SK-N-SH (cell line): ENCODE data around the gene PCDHGA2. TPM values are rescaled to one million over a fixed set of nuclear protein-coding genes. Genes with fewer than 3 reads are reported as not detected.
A peak's percentile ranks its signal among the peaks of the same experiment; 100 is the strongest.
"Not testable (repeated sequence)": the region's sequence is repeated elsewhere in the genome, so short reads cannot be mapped to it uniquely, and the experiment has no call there.

Experiments used
- CTCF ChIA-PET: fragments of 300-600, 350-600 bp; formaldehyde crosslinking; extraction: SDS; loops from one replicate; lab custom pipeline; 2021; lab: Yijun Ruan, JAX
- POLR2A ChIA-PET: fragments of 350-600 bp; sonication (Branson Sonifier 250); formaldehyde crosslinking; extraction: SDS; loops from one replicate; lab custom pipeline; 2020; ENCODE audit warnings: antibody characterized with exemption, inconsistent platforms; lab: Yijun Ruan, JAX
- DNase-seq: peaks from one replicate; pipeline ENCODE4 v3.0.0; 2012
- H2AFZ ChIP-seq: fragments of 200-600 bp; sonication (generic); 2 replicates; pipeline ENCODE4 v1.8.1; 2016; ENCODE audit warnings: antibody characterized with exemption, mild to moderate bottlenecking, low read depth
- H3F3A ChIP-seq: fragments of 200-600 bp; sonication (generic); replicated peaks from 2 replicates; pipeline ENCODE3; 2016; ENCODE audit warnings: antibody characterized with exemption, mild to moderate bottlenecking; ENCODE audit not compliant: insufficient read depth
- H3K27ac ChIP-seq, 2 experiments: fragments of 200-500 bp in 1 of 2; fragments of 200-600 bp in 1 of 2; sonication (Bioruptor generic) in 1 of 2; sonication (generic), shearing (Covaris generic) in 1 of 2; 2 replicates each; pipeline versions ENCODE4 v1.5.1 to v1.6.1; 2014 to 2016; ENCODE audit warnings: low read depth in 2 of 2, inconsistent platforms in 1 of 2, low read length in 1 of 2, mild to moderate bottlenecking in 1 of 2, mixed read lengths in 1 of 2
- H3K27me3 ChIP-seq: fragments of 200-600 bp; sonication (generic), shearing (Covaris generic); 2 replicates; pipeline ENCODE4 v1.6.1; 2016; ENCODE audit warnings: mixed run types; ENCODE audit not compliant: insufficient read depth
- H3K36me3 ChIP-seq, 2 experiments: fragments of 200-500 bp in 1 of 2; fragments of 200-600 bp in 1 of 2; sonication (Bioruptor generic) in 1 of 2; sonication (generic) in 1 of 2; replicated peaks in 1 of 2; 2 replicates each; pipeline versions ENCODE3 to v1.5.1; 2014 to 2016; ENCODE audit warnings: low read length in 1 of 2, mild to moderate bottlenecking in 1 of 2; ENCODE audit not compliant: insufficient read depth in 2 of 2, control insufficient read depth in 1 of 2
- H3K4me1 ChIP-seq, 2 experiments: fragments of 200-500 bp in 1 of 2; fragments of 200-600 bp in 1 of 2; sonication (Bioruptor generic) in 1 of 2; sonication (generic), shearing (Covaris generic) in 1 of 2; 2 replicates each; pipeline versions ENCODE4 v1.5.1 to v1.6.1; 2014 to 2016; ENCODE audit warnings: low read depth in 1 of 2, low read length in 1 of 2, mixed run types in 1 of 2; ENCODE audit not compliant: insufficient read depth in 2 of 2, control insufficient read depth in 1 of 2
- H3K4me2 ChIP-seq: fragments of 200-600 bp; sonication (generic), shearing (Covaris generic); 2 replicates; pipeline ENCODE4 v1.6.1; 2017; ENCODE audit warnings: mixed run types
- H3K4me3 ChIP-seq, 2 experiments: fragments of 200-500 bp in 1 of 2; fragments of 200-600 bp in 1 of 2; sonication (Bioruptor generic) in 1 of 2; sonication (generic), shearing (Covaris generic) in 1 of 2; 2 replicates each; pipeline versions ENCODE4 v1.5.1 to v1.8.1; 2014 to 2016; ENCODE audit warnings: low read depth in 2 of 2, inconsistent platforms in 1 of 2, low read length in 1 of 2, mild to moderate bottlenecking in 1 of 2, mixed read lengths in 1 of 2, moderate library complexity in 1 of 2
- H3K79me2 ChIP-seq: fragments of 200-600 bp; sonication (generic); 2 replicates; pipeline ENCODE4 v1.8.1; 2017; ENCODE audit warnings: mild to moderate bottlenecking; ENCODE audit not compliant: insufficient read depth
- H3K9ac ChIP-seq: fragments of 200-600 bp; sonication (generic); 2 replicates; pipeline ENCODE4 v1.6.1; 2017; ENCODE audit warnings: mixed run types
- H3K9me2 ChIP-seq: fragments of 200-600 bp; sonication (generic); 2 replicates; pipeline ENCODE4 v1.6.1; 2017; ENCODE audit warnings: mixed run types
- H3K9me3 ChIP-seq: fragments of 200-600 bp; sonication (generic); 2 replicates; pipeline ENCODE4 v1.6.1; 2017; ENCODE audit warnings: mixed run types, mild to moderate bottlenecking, moderate library complexity
- H4K20me1 ChIP-seq: fragments of 200-600 bp; sonication (generic); 2 replicates; pipeline ENCODE4 v1.6.1; 2017; ENCODE audit warnings: mild to moderate bottlenecking, mixed run types; ENCODE audit not compliant: insufficient read depth
- FOXM1 ChIP-seq: IDR thresholded peaks from 2 replicates; pipeline ENCODE4 v1.4.0; 2012; ENCODE audit warnings: low read depth, mild to moderate bottlenecking
- GABPA ChIP-seq: IDR thresholded peaks from 2 replicates; pipeline ENCODE4 v1.4.0; 2012; ENCODE audit warnings: low read depth, mild to moderate bottlenecking
- MXI1 ChIP-seq: IDR thresholded peaks from 2 replicates; pipeline ENCODE4 v1.6.1; 2012; ENCODE audit warnings: mild to moderate bottlenecking, low read depth, low read length, improper control_type of control experiment
- RAD21 ChIP-seq: IDR thresholded peaks from 2 replicates; pipeline ENCODE4 v1.6.1; 2012; ENCODE audit warnings: mild to moderate bottlenecking, low read length
- SMC3 ChIP-seq: IDR thresholded peaks from 2 replicates; pipeline ENCODE4 v1.6.1; 2012; ENCODE audit warnings: low read depth, low read length, improper control_type of control experiment
- WGBS: methylation state at CpG from one replicate; pipeline ENCODE4 v1.1.6; 2017; ENCODE audit warnings: low lambda C conversion rate; 5-methylcytosine and 5-hydroxymethylcytosine counted together
- polyA plus RNA-seq, 3 experiments: library from polyadenylated mRNA; depleted of rRNA; stranded (reverse); fragments of >200 nt; gene quantifications; 2 replicates each; pipeline ENCODE4 v1.2.3, GENCODE V29; 2012
- TF ChIP-seq, protein P1 (sequence below): fragments of 200-600 bp; sonication (generic); IDR thresholded peaks from 2 replicates; pipeline ENCODE4 v1.6.1; 2017; ENCODE audit warnings: antibody characterized with exemption, mild to moderate bottlenecking, moderate library complexity
- TF ChIP-seq, protein P2 (sequence below): IDR thresholded peaks from 2 replicates; pipeline ENCODE4 v1.4.0; 2012; ENCODE audit warnings: low read depth

The PCDHGA2 gene
- polyA plus RNA-seq, 1 of the 3 experiments (the other 2 are of a cell fraction), result 1.4 TPM

DNA sequence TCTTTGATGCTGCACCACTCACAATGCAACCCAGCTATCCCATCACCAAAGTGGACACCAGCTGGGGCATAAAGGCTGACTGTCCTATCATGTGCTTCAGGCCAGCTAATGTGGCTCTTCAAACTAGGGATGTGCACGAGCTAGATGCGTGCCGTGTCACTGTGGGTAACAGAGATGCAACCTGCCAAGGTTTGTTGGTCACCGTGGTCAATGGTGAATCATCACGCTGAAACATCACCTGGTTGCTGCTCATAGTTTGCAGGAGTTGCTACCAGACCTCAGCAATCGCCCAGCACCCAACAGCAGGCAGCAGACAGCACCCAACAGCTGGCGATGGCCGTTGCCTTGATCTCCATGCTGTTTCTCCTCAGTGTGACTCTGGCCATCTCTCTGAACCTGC, 10.3 kb upstream of the PCDHGA2 start:
- WGBS, result 45% methylated on average over 5 of the region's 8 CpGs
- H3K4me1 ChIP-seq, result no peaks in the 10 kb centered on the region; a peak in 1 of 4 replicates
- H3K79me2 ChIP-seq, result no peaks in the 10 kb centered on the region
- no peak overlapping the region for H2AFZ ChIP-seq
- CTCF ChIA-PET, result interaction anchor here (0.5 to 5.6 kb wide), 8 partner anchors 8 to 287 kb away, joined by 3 to 34 read pairs (median 4); partner anchors contain the start of genes PCDHGA2, PCDHGA3, PCDHGB7 and TAF7
- H3K9me2 ChIP-seq, result no peaks in the 10 kb centered on the region
- no peaks in the 10 kb centered on the region for H3K27me3 ChIP-seq
- TF ChIP-seq GABPA, result no peak
- H3K4me2 ChIP-seq, result no peak overlapping the region
- no peaks in the 10 kb centered on the region for H4K20me1 ChIP-seq
- no peak for DNase-seq
- no peak overlapping the region for H3K27ac ChIP-seq
- H3K4me3 ChIP-seq, result no peak overlapping the region
- POLR2A ChIA-PET, result no interaction called here
- no peak overlapping the region for H3K9ac ChIP-seq
- H3F3A ChIP-seq, result no peaks in the 10 kb centered on the region
- no peaks in the 10 kb centered on the region; the same call in 1 of the 2 replicates for H3K9me3 ChIP-seq
- H3K36me3 ChIP-seq, result peaks cover 0 to 3% of the 10 kb centered on the region in 2 experiments

- Histone ChIP-seq H3K4me1 (no peaks in the 10 kb centered on the region; a peak in 1 of 4 replicates), H3K79me2 (no peaks in the 10 kb centered on the region), H3K27ac (no peak within 1 kb of the TSS), H3K9me2 (no peaks in the 10 kb centered on the region), H3K4me2 (0 out of 2 replicates have a peak within 1 kb of the TSS, but pooled peaks have one; percentile 42), H3K27me3 (no peaks in the 10 kb centered on the region), H3F3A (no peaks in the 10 kb centered on the region), H3K9me3 (peaks cover 8% of the 10 kb centered on the region), H4K20me1 (no peaks in the 10 kb centered on the region), H3K4me3 (peak within 1 kb of the TSS in 1 of 2 experiments; percentile 14; a peak in 2 of 4 replicates), H3K36me3 (peaks cover 0 to 3% of the 10 kb centered on the region in 2 experiments), H3K9ac (no peak within 1 kb of the TSS)
- POLR2A ChIA-PET, result no interaction called here
- CTCF ChIA-PET, result interaction anchor here (1.0 to 4.0 kb wide), 9 partner anchors 8 to 234 kb away, joined by 3 to 24 read pairs (median 6); partner anchors contain the start of genes PCDHB14, PCDHGA2, PCDHGA3 and TAF7
- WGBS, result 44% methylated on average over 21 of the region's 21 CpGs
- peak; percentile 35 for DNase-seq
- TF ChIP-seq FOXM1 (no peak), MXI1 (no peak), SMC3 (no peak), RAD21 (peak; percentile 39; the same call in 1 of the 2 replicates)
- TF ChIP-seq, protein P1, sequence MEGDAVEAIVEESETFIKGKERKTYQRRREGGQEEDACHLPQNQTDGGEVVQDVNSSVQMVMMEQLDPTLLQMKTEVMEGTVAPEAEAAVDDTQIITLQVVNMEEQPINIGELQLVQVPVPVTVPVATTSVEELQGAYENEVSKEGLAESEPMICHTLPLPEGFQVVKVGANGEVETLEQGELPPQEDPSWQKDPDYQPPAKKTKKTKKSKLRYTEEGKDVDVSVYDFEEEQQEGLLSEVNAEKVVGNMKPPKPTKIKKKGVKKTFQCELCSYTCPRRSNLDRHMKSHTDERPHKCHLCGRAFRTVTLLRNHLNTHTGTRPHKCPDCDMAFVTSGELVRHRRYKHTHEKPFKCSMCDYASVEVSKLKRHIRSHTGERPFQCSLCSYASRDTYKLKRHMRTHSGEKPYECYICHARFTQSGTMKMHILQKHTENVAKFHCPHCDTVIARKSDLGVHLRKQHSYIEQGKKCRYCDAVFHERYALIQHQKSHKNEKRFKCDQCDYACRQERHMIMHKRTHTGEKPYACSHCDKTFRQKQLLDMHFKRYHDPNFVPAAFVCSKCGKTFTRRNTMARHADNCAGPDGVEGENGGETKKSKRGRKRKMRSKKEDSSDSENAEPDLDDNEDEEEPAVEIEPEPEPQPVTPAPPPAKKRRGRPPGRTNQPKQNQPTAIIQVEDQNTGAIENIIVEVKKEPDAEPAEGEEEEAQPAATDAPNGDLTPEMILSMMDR, result peak; percentile 49
- TF ChIP-seq, protein P2, sequence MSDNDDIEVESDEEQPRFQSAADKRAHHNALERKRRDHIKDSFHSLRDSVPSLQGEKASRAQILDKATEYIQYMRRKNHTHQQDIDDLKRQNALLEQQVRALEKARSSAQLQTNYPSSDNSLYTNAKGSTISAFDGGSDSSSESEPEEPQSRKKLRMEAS, result no peak
- TF ChIP-seq, all 33 proteins: peak for 2
- H2AFZ ChIP-seq, result no peak within 1 kb of the TSS
Observed at GRCh38 chr5:141330299-141331080, 8.1 kb upstream of the PCDHGA2 start, which contains the start of gene PCDHGA1. Gene PCDHGA1 (plus strand): TSS chr5:141330514.

GRCh38 chr5:141332571-141332970, 6.0 kb upstream of the PCDHGA2 start:
- H3K79me2 ChIP-seq, H3K9me2 ChIP-seq, H3K4me2 ChIP-seq, DNase-seq, H3F3A ChIP-seq, H3K36me3 ChIP-seq, POLR2A ChIA-PET, H3K27me3 ChIP-seq, H3K9ac ChIP-seq, H2AFZ ChIP-seq, H3K27ac ChIP-seq, H3K4me1 ChIP-seq, CTCF ChIA-PET, H3K4me3 ChIP-seq, H4K20me1 ChIP-seq: not testable (repeated sequence)
- 88% methylated on average over 25 of the region's 39 CpGs for WGBS
- H3K9me3 ChIP-seq, result peaks cover 14% of the 10 kb centered on the region

- CTCF ChIA-PET, result interaction anchor here (2.9 kb wide), 1 partner anchor 217 kb away, joined by 11 read pairs; no protein-coding TSS in a partner anchor
- H3F3A ChIP-seq, H3K36me3 ChIP-seq, H3K4me3 ChIP-seq, H3K4me1 ChIP-seq, H3K9ac ChIP-seq, POLR2A ChIA-PET, DNase-seq, H3K27me3 ChIP-seq, H3K79me2 ChIP-seq, H3K27ac ChIP-seq, H3K9me2 ChIP-seq, H3K4me2 ChIP-seq, H2AFZ ChIP-seq, H3K9me3 ChIP-seq, H4K20me1 ChIP-seq: not testable (repeated sequence)
- 61% methylated on average over 27 of the region's 45 CpGs for WGBS
Observed at GRCh38 chr5:141340781-141341354, 2.3 kb downstream of the PCDHGA2 start.
